HG03457 (cell line): ENCODE data around the gene CCR2.
"Not testable (repeated sequence)": the region's sequence is repeated elsewhere in the genome, so short reads cannot be mapped to it uniquely, and the experiment has no call there.

Experiments used
- ATAC-seq: cut with Tn5 transposase; IDR thresholded peaks from one replicate; pipeline ENCODE4 v1.9.1; 2021; ENCODE audit warnings: moderate number of reproducible peaks; ENCODE audit not compliant: unreplicated experiment

The CCR2 gene

DNA sequence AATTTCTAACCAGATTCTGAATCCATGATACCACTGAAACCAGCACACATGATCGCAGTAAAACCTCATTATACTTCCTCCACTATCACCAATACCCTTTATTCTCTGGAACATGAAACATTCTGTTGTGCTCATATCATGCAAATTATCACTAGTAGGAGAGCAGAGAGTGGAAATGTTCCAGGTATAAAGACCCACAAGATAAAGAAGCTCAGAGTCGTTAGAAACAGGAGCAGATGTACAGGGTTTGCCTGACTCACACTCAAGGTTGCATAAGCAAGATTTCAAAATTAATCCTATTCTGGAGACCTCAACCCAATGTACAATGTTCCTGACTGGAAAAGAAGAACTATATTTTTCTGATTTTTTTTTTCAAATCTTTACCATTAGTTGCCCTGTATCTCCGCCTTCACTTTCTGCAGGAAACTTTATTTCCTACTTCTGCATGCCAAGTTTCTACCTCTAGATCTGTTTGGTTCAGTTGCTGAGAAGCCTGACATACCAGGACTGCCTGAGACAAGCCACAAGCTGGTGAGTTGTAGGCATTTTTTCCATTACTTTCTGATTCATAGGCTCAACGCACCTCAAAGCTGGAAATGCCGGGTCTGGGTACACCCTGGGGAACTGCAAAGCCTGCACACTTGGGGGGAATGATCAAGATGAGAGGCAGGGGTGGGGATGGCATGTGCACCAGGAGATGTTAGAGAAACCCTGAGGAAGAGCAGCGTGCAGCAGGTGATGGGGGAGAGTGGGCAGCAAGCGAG lies at the start of gene CCR2:
CCR2 (plus strand) TSS at position 465 of the 764 bp plus-strand sequence. CDS start 3,417 bp downstream, outside the sequence.
- ATAC-seq, result no peak

- ATAC-seq, result no peak
Measured at GRCh38 chr3:46304739-46305138, 49.2 kb upstream of the CCR2 start.

DNA sequence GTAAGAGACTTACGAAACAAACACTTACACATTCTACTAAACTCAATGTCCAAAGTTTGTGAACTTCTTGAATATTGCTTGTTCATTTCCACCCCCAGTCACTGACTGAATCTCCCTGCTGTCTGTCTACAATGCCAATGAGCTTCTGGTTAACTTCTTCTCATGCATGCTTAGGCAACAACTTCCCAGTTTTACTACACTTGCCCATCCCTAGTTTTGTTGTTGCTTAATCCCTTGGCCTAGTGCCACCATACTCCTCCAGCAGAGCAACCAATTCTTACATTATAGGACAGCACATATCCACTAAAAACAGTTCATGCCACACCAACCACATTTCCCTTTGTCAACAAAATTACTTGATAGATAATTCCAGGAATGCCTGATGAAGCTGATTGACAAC lies 40.9 kb upstream of the CCR2 start:
- no peak for ATAC-seq

DNA sequence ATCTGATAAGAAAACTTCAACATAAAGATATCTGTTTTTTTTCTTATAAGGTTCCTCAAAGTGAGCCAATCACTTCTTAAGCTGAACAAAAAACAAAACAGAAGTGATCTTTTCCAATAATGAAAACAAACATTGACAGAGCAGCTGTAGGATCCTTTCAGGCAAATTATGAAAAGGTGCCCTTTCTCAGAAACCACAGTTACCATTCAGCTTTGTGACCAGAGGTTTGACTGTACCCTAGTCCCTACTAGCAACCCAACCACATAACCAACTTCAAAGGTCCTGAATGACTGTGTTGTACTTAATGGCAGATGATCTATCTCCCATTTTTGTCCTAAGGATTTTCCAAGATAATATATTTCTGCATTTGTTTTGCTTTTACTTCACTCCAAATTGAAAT lies 39.4 kb upstream of the CCR2 start:
- no peak for ATAC-seq

DNA sequence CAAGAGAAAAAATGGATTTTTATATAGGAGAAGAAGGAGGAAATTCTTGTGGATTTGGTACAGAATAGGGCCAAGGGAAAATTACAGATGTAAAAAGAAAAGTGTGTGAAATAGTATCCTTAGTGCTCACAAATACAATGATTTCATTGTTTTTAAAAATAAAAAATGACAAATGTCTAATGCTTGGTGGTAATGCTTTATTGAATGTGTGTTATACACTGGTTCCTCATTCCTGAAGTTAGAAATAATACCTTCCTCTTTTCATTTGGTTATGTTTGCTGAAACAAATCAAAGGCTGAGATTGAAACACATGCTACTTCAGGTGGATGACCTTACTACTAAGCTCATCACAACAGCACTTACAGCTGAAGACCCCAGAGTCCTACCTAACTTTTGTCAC lies 37.7 kb upstream of the CCR2 start:
- no peak for ATAC-seq

GRCh38 chr3:46318207-46318927 lies 35.5 kb upstream of the CCR2 start:
- ATAC-seq, result no peak

- no peak for ATAC-seq
Measured at GRCh38 chr3:46321461-46322104, 32.3 kb upstream of the CCR2 start.

- no peak for ATAC-seq
Measured at GRCh38 chr3:46324036-46324435, 29.9 kb upstream of the CCR2 start.

DNA sequence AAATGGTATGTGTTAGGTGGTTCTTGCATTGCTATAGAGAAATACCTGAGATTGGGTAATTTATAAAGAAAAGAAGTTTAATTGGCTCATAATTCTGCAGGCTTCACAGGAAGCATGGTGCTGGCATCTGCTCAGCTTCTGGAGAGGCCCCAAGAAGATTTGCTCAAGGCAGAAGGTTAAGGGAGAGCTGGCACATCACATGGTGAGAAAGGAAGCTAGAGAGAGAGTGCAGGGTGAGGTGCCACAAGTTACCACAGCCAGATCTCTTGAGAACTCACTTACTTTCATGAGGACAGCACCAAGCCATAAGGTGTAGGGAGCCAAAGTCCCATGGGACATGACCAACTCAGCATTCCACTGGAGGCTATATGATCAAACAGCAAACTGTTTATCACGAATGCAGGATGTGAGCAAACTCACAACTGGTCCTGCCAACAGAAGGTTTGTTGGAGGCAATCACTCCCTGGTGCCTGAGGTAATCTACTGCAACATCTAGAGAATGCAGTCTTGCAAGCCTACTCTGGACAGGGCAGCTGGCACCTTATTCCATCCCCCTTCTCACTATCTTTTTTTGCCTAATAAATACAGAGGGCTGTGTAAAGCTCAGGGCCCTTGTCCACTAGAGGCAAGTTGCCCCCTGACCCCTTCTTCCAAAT lies 28.1 kb upstream of the CCR2 start:
- ATAC-seq, result no peak

- ATAC-seq, result not testable (repeated sequence)
Measured at GRCh38 chr3:46330676-46331075, 23.2 kb upstream of the CCR2 start.

DNA sequence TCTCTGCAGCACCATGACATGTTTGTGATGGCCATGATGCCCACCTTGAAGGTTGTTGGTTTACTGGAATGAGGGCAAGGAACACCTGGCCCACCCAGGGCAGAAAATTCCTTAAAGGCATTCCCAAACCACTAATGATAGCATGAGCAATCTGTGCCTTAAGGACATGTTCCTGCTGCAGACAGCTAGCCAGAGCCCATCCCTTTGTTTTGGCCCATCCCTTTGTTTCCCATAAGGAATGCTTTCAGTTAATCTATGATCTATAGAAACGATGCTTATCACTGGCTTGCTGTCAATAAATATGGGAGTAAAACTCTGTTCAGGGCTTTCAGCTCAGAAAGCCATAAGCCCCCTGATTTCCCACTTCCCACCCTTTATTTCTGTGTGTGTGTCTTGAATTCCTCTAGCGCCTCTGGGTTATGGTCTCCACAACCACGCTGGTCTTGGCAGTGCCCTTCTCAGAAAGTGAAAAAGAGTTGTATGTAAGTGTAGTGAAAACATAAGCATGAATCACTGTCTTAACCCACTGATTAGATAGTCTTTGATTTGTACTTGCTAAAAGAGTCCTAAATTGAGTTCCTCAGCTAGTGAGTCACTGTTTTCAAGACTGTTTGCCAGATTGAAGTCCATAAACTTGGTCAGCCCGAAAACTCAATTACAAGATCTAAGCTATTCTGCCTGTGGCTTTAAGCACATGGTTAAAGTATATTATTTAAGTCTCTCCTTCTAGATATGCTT lies 19.0 kb upstream of the CCR2 start:
- ATAC-seq, result no peak

DNA sequence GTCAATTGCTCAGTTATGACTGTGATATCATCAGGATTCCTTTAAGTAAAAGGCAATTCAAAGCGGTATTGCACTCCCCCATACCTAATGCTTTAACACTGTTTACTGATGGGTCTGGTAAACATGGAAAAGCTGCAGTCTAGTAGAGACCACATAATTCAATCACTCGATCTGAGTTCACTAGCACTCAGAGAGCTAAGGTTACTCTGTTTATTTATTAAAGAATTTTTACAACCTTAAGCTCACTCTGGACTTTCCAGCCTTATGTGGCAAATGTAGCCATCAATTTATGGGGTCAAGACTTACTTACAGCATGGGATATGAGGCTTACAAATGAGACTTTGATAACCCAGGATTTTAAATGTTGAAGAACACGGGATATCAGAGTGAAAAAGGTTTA lies 18.4 kb upstream of the CCR2 start:
- ATAC-seq, result no peak

GRCh38 chr3:46337911-46338310 lies 16.0 kb upstream of the CCR2 start:
- no peak for ATAC-seq

GRCh38 chr3:46338840-46339239 lies 15.1 kb upstream of the CCR2 start:
- no peak for ATAC-seq

DNA sequence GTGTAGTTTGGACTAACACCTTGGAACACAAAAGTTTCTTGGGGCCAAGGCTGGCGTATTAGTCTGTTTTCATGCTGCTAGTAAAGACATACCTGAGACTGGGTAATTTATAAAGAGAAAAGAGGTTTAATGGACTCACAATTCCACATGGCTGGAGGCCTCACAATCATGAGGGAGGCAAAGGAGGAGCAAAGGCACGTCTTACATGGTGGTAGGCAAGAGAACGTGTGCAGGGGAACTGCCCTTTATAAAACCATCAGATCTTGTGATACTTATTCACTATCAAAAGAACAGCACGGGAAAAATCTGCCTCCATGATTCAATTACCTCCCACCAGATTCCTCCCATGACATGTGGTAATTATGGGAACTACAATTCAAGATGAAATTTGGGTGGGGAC lies 9.4 kb upstream of the CCR2 start:
- ATAC-seq, result no peak

DNA sequence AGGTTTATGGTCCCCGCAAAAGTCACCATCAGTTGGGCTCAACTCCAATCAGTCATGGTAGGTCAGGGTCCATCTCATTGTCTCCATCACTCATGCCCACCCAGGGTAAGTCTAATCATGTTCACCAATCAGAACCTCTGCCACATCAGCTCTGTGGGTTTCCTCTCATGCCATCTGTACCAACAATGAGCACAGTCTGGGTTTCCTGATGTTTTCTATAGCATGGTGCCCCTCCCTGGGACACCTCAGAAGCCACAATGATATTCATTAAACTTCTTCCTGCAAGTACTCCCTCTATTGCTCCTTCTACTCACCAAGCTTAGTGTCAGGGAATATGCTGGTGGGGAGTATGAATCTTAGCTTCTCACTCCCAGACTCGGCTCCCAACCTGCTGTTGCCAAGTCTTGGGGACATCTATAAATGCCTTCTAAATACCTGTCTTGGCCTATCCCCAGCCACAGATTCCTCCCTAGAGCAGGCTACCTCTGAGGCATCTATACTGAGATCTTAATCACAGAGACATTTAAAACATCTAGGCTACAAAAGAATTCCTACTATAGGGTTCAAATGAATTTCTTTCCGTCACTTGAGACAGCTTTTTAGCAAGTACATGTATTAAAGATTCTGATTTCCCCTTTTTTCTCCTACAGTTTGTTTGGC lies 5.0 kb upstream of the CCR2 start:
- no peak for ATAC-seq

DNA sequence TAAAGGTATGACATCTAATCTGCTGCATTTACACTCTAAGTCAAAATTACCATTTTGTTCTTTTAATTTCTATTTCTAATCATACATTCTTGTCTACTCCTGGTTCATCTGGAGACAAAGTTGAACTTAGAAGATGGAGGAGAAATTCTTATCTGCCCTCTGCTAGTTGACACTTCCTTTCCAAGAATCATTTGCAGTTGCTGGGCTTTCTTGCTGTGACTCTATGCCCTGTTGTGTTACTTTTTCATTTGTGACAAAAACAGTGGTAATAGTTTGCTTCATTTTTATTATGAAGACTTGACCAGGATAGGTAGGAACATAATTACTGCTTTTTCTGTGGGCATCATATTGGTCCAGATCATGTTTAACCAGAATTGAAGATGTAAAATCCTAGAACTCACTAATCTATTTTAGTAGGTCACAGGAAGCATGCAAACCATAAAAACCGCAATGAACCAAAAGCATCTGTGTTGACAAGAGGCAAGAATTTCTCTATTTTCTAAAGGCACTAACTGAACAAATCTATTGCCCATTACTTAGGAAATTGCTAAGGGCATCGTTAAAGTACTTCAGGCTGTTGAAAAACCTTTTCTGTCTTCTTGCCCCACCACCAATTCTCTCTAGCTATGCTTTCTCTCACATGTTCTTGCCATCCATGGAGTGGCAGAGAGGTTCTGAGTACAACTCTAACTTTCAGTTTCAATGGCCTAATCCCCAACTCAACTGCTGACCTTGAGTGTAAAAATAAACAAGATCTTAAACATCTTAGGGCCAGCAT lies 4.2 kb upstream of the CCR2 start:
- no peak for ATAC-seq

DNA sequence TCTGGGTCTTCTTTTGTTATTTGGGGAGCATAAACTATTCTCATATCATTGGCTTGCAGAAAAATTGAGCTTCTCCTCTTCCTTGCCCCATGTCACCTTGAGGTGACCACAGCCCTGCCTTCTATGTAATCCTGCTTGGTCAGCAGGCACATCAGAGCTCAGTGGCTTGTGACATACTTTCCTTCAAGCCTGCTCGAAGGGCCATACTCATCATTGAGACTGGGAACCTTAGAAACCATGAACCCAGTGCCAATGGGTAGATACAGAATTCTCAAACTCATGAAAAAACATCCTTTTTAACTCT lies 3.7 kb upstream of the CCR2 start:
- ATAC-seq, result no peak

GRCh38 chr3:46351646-46352045 lies 2.3 kb upstream of the CCR2 start:
- ATAC-seq, result no peak

DNA sequence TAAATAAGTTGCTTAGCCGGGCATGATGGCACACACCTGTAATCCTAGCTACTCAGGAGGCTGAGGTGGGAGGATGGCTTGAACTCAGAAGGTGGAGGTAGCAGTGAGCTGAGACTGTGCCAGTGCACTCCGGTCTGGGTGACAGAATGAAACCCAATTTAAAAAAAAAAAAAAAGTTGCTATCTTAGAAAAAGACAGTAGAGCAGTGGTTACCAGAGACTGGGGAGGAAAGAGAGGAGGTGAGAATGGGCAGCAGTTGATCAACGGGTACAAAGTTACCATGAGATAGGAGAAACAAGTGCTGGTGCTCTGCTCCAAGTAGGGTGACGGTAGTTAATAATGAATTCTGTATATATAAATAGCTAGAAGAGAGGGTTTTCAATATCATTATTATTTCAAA lies 821 bp upstream of the CCR2 start:
- ATAC-seq, result no peak
